ENCODE data around the gene PAX7.
A peak's percentile ranks its signal among the peaks of the same experiment; 100 is the strongest.

The PAX7 gene

GRCh38 chr1:18722270-18722669, 91.6 kb downstream of the PAX7 start:
- no peak for DNase-seq
- intact Hi-C loops (cut with DNase I) = no loop called here

GRCh38 chr1:18723206-18723605, 92.6 kb downstream of the PAX7 start:
- intact Hi-C loops (cut with DNase I) = no loop called here
- no peak for DNase-seq

- intact Hi-C loops (cut with DNase I) = no loop called here
- peak in 5 of 10 donors; percentile 10 to 80 (median 73) for DNase-seq
Measured at GRCh38 chr1:18723701-18724411, 93.2 kb downstream of the PAX7 start.

GRCh38 chr1:18724801-18725200, 94.2 kb downstream of the PAX7 start:
- intact Hi-C loops (cut with DNase I) = no loop called here
- peak in 3 of 10 donors; percentile 3 to 34 (median 22) for DNase-seq

- peak in 3 of 10 donors; percentile 19 to 47 (median 40) for DNase-seq
- intact Hi-C loops (cut with DNase I) = no loop called here
Measured at GRCh38 chr1:18725231-18725895, 94.7 kb downstream of the PAX7 start.

- DNase-seq = peak in 3 of 10 donors; percentile 6 to 75 (median 46)
- intact Hi-C loops (cut with DNase I) = no loop called here
Measured at GRCh38 chr1:18726368-18726767, 95.7 kb downstream of the PAX7 start.

- intact Hi-C loops (cut with DNase I) = no loop called here
- peak in 3 of 10 donors; percentile 35 to 74 (median 58) for DNase-seq
Measured at GRCh38 chr1:18727956-18728355, 97.3 kb downstream of the PAX7 start.

GRCh38 chr1:18730321-18730720, 99.7 kb downstream of the PAX7 start:
- DNase-seq = peak in 1 of 10 donors; percentile 22
- intact Hi-C loops (cut with DNase I) = no loop called here

GRCh38 chr1:18731148-18731547, 100.5 kb downstream of the PAX7 start:
- peak in 1 of 10 donors; percentile 58 for DNase-seq
- intact Hi-C loops (cut with DNase I) = no loop called here

- DNase-seq = no peak
Measured at GRCh38 chr1:18731591-18732235, 101.1 kb downstream of the PAX7 start.

GRCh38 chr1:18732686-18733085, 102.0 kb downstream of the PAX7 start:
- no peak for DNase-seq
- intact Hi-C loops (cut with DNase I) = no loop called here

More at GRCh38 chr1:18731591-18732235, 101.1 kb downstream of the PAX7 start:
- intact Hi-C loops (cut with DNase I) = no loop called here

GRCh38 chr1:18734001-18734400, 103.4 kb downstream of the PAX7 start:
- intact Hi-C loops (cut with DNase I) = no loop called here
- DNase-seq = no peak

GRCh38 chr1:18734461-18735223, 104.0 kb downstream of the PAX7 start:
- intact Hi-C loops (cut with DNase I) = no loop called here
- no peak for DNase-seq

GRCh38 chr1:18735224-18735997, 104.8 kb downstream of the PAX7 start:
- intact Hi-C loops (cut with DNase I) = no loop called here
- no peak for DNase-seq

- intact Hi-C loops (cut with DNase I) = no loop called here
- no peak for DNase-seq
Measured at GRCh38 chr1:18736958-18737357, 106.3 kb downstream of the PAX7 start.

- DNase-seq = no peak
Measured at GRCh38 chr1:18738126-18738525, 107.5 kb downstream of the PAX7 start.

GRCh38 chr1:18738617-18739016, 108.0 kb downstream of the PAX7 start:
- intact Hi-C loops (cut with DNase I) = no loop called here
- peak in 1 of 10 donors; percentile 50 for DNase-seq

More at GRCh38 chr1:18738126-18738525, 107.5 kb downstream of the PAX7 start:
- intact Hi-C loops (cut with DNase I) = no loop called here

- intact Hi-C loops (cut with DNase I) = no loop called here
Measured at GRCh38 chr1:18739408-18739807, 108.8 kb downstream of the PAX7 start.

GRCh38 chr1:18739897-18740296, 109.3 kb downstream of the PAX7 start:
- intact Hi-C loops (cut with DNase I) = no loop called here
- DNase-seq = peak in 1 of 10 donors; percentile 72

More at GRCh38 chr1:18739408-18739807, 108.8 kb downstream of the PAX7 start:
- DNase-seq = no peak

GRCh38 chr1:18740617-18741016, 110.0 kb downstream of the PAX7 start:
- intact Hi-C loops (cut with DNase I) = no loop called here
- no peak for DNase-seq
